H1 (cell line): ENCODE measurements around the gene PPIL6. TPM values are rescaled to one million over a fixed set of nuclear protein-coding genes. Genes with fewer than 3 reads are reported as not detected.

ENCODE experiments used
- PHF8 ChIP-seq: fragments of 200-600 bp; sonication (generic); conservative IDR thresholded peaks from 2 replicates; pipeline ENCODE4 v1.7.1; 2012; ENCODE audit warnings: low read depth, mild to moderate bottlenecking, inconsistent platforms, low read length, moderate library complexity
- polyA plus RNA-seq, 7 experiments: library from polyadenylated mRNA; depleted of rRNA in 3 of 7; stranded (reverse) in 5 of 7; unstranded in 2 of 7; fragments of >200 nt in 5 of 7; fragments of 200-250 nt in 2 of 7; gene quantifications; 1 replicate in 5 of 7; 2 replicates in 1 of 7; 4 replicates in 1 of 7; pipeline versions ENCODE4 v1.2.1 to v1.2.3, GENCODE V29; 2011 to 2013; ENCODE audit warnings: missing spikeins in 2 of 7, mixed read lengths in 2 of 7
- total RNA-seq: library from RNA; stranded (reverse); fragmentation: NEBNext Ultra II Directional; extraction: Animal tissue kit (Norgen Biotek cat#: 25700); gene quantifications from 2 replicates; pipeline ENCODE4 v1.2.1, GENCODE V29; 2021
- TF ChIP-seq, protein P1 (sequence below): IDR thresholded peaks from 2 replicates; pipeline ENCODE4 v1.6.1; 2012; ENCODE audit warnings: low read length, inconsistent platforms

Gene PPIL6
- total and polyA plus RNA-seq, 2 of the 8 experiments (the other 6 are each of a cell fraction or from before 2014, with no cell fraction given), result 0.42 to 1.3 TPM

DNA sequence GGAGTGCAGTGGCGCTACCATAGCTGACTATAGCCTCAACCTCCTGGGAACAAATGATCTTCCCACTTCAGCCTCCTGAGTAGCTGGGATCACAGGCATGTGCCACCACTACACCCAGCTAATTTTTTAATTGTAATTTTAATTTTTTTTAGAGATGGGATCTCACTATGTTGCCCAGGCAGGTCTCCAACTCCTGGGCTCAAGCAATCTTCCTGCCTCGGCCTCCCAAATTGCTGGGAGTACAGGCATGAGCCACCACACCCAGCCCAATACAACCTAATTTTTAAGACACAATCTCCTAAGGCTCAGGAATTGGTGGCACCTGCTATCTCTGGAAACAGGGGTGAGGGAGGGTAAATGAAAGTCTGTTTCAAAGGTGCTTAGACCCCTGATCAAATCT lies 36.8 kb upstream of the PPIL6 start (continued):
- TF ChIP-seq, protein P1, sequence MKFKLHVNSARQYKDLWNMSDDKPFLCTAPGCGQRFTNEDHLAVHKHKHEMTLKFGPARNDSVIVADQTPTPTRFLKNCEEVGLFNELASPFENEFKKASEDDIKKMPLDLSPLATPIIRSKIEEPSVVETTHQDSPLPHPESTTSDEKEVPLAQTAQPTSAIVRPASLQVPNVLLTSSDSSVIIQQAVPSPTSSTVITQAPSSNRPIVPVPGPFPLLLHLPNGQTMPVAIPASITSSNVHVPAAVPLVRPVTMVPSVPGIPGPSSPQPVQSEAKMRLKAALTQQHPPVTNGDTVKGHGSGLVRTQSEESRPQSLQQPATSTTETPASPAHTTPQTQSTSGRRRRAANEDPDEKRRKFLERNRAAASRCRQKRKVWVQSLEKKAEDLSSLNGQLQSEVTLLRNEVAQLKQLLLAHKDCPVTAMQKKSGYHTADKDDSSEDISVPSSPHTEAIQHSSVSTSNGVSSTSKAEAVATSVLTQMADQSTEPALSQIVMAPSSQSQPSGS, result no peak
- TF ChIP-seq PHF8, result no peak
- TF ChIP-seq, all 59 proteins: peak for 0
